Pancreas (tissue), 10 donors: ENCODE data around the gene RRAD. TPM values are rescaled to one million over a fixed set of nuclear protein-coding genes. Genes with fewer than 3 reads are reported as not detected.

ENCODE experiments used
- ATAC-seq, 4 donors: fragments of 200-7000 bp; cut with Tn5 transposase; one replicate each; pipeline versions ENCODE4 v1.8.0 to v1.9.1; 2020; ENCODE audit warnings: mild to moderate bottlenecking in 4 of 4, moderate library complexity in 4 of 4
- DNase-seq, 6 donors: peaks; one replicate each; pipeline ENCODE4 v3.0.0-alpha.2; 2020
- FAIRE-seq: peaks from 2 replicates; lab custom pipeline; 2012; peaks lifted over from hg19 to GRCh38; lab: Jason Lieb, UNC
- H3K27ac ChIP-seq, 4 donors: fragments of 200-600 bp; sonication (generic); 1 replicate in 3 of 4; 2 replicates in 1 of 4; pipeline versions ENCODE4 v1.5.0 to v1.8.0; 2020
- H3K27me3 ChIP-seq, 4 donors: fragments of 200-600 bp; one replicate each; pipeline ENCODE4 v1.8.0; 2021
- H3K36me3 ChIP-seq, 3 donors: fragments of 200-600 bp; sonication (generic) in 1 of 3; one replicate each; pipeline versions ENCODE4 v1.5.0 to v1.8.0; 2020 to 2021
- H3K4me1 ChIP-seq, 3 donors: fragments of 200-600 bp; one replicate each; pipeline ENCODE4 v1.8.0; 2021
- H3K4me3 ChIP-seq, 4 donors: fragments of 200-600 bp; sonication (generic) in 2 of 4; one replicate each; pipeline versions ENCODE4 v1.5.0 to v1.8.0; 2020 to 2021
- H3K9me3 ChIP-seq, 4 donors: fragments of 200-600 bp; one replicate each; pipeline ENCODE4 v1.8.0; 2021
- CTCF ChIP-seq, 4 donors: fragments of 200-600 bp; sonication (generic) in 3 of 4; IDR thresholded peaks; one replicate each; pipeline versions ENCODE4 v1.5.0 to v1.8.0; 2021; ENCODE audit warnings: antibody characterized with exemption in 4 of 4
- WGBS, 2 donors: extraction: QIAGEN DNeasy Blood & Tissue Kit; methylation state at CpG; one replicate each; pipeline ENCODE4 v1.1.7; 2013; 5-methylcytosine and 5-hydroxymethylcytosine counted together
- intact Hi-C, 3 donors: fragments of 100-400 bp; cut with DNase I; formaldehyde crosslinking; loops; one replicate each; pipeline versions ENCODE4 v1.11.1 to v1.14.2; 2022
- polyA plus RNA-seq, 2 donors: library from polyadenylated mRNA; stranded (reverse); fragments of 200-250 nt; gene quantifications; one replicate each; pipeline ENCODE4 v1.2.3, GENCODE V29; 2013
- total RNA-seq, 6 donors: library from RNA; stranded (reverse); fragmentation: NEBNext Ultra II Directional in 4 of 6; extraction: Animal tissue kit (Norgen Biotek cat#: 25700) in 4 of 6; gene quantifications; one replicate each; pipeline versions ENCODE4 v1.2.1 to v1.2.4, GENCODE V29; 2021 to 2023
- donor health status: healthy with polysubstance abuse.
- donor health status: DM: no; HTN: no; CAD: no; lungs with moderate emphysema.
- donor health status: DM: no; HTN: no; CAD: no.
- donor health status: control.
- donor health status: control.
- donor health status: Bipolar disorder and iron deficiency.
- donor health status: DM: yes; HTN: yes; CAD: no.
- donor health status: DM: no; HTN: no; CAD: no.
- donor health status: DM: no; HTN: no; CAD: no.
- donor health status: DM: yes; HTN: yes; CAD: no.

The RRAD gene
- total and polyA plus RNA-seq, 8 donors: 0.20 to 2.9 (median 0.60) TPM

- ATAC-seq (peak; percentile 16 to 41 (median 25)), FAIRE-seq (no peak), DNase-seq (peak in 1 of 6 donors; percentile 25)
- Histone ChIP-seq H3K4me3 (peak overlapping the region; percentile 60 to 94 (median 89)), H3K27me3 (no peaks in the 10 kb centered on the region), H3K36me3 (peaks cover 0 to 12% (median 11%) of the 10 kb centered on the region in 3 donors), H3K9me3 (no peaks in the 10 kb centered on the region), H3K27ac (peak overlapping the region in 3 of 4 donors; percentile 48 to 82 (median 51)), H3K4me1 (peaks cover 6 to 14% (median 7%) of the 10 kb centered on the region in 3 donors)
- TF ChIP-seq CTCF (IDR thresholded peaks at IDR 0.05): no peak
- intact Hi-C loops: no loop called here
- WGBS, 2 donors: 0 to 3% methylated on average over 23 of the region's 23 CpGs
These were observed 44.3 kb downstream of the RRAD start for GRCh38 chr16:66881014-66881417.

GRCh38 chr16:66880288-66881013 lies 44.9 kb downstream of the RRAD start, which contains the start of gene PDP2:
Gene PDP2 (plus strand): TSS chr16:66880515. CDS start chr16:66884285, 3,770 bp downstream.
- H3K27me3 ChIP-seq: no peaks in the 10 kb centered on the region
- H3K4me1 ChIP-seq: peaks cover 6 to 14% (median 7%) of the 10 kb centered on the region in 3 donors
- FAIRE-seq: no peak
- peak; percentile 95 to 98 (median 96) for ATAC-seq
- H3K9me3 ChIP-seq: no peaks in the 10 kb centered on the region
- DNase-seq: peak; percentile 94 to 99 (median 96)
- peaks cover 0 to 11% (median 8%) of the 10 kb centered on the region in 3 donors for H3K36me3 ChIP-seq
- intact Hi-C loops: no loop called here
- H3K27ac ChIP-seq: peak within 1 kb of the TSS; percentile 48 to 82 (median 52)
- H3K4me3 ChIP-seq: peak within 1 kb of the TSS; percentile 60 to 94 (median 89)
- WGBS, 2 donors: 0% methylated on average over 44 to 58 of the region's 58 CpGs
- no peak for TF ChIP-seq CTCF (IDR thresholded peaks at IDR 0.05)

- Histone ChIP-seq H3K36me3 (no peaks in the 10 kb centered on the region), H3K9me3 (no peaks in the 10 kb centered on the region), H3K27me3 (no peaks in the 10 kb centered on the region), H3K4me3 (no peak overlapping the region), H3K4me1 (peaks cover 6 to 14% (median 7%) of the 10 kb centered on the region in 3 donors), H3K27ac (peak overlapping the region in 2 of 4 donors; percentile 18 to 22)
- intact Hi-C loops: no loop called here
- DNase-seq: peak in 3 of 6 donors; percentile 57 to 64 (median 57)
- no peak for FAIRE-seq
- peak in 2 of 4 donors; percentile 2 to 14 for ATAC-seq
- 14 to 17% methylated on average over 5 of the region's 5 CpGs for WGBS, 2 donors
- TF ChIP-seq CTCF (IDR thresholded peaks at IDR 0.05): no peak
These were observed 47.3 kb downstream of the RRAD start for GRCh38 chr16:66878067-66878466.

- no peaks in the 10 kb centered on the region for H3K36me3 ChIP-seq
- WGBS, 2 donors: 92 to 95% methylated on average over 1 of the region's 1 CpG
- FAIRE-seq (no peak), DNase-seq (no peak), ATAC-seq (no peak)
- no peaks in the 10 kb centered on the region for H3K9me3 ChIP-seq
- H3K27ac ChIP-seq: no peak overlapping the region
- no peaks in the 10 kb centered on the region for H3K27me3 ChIP-seq
- no peak for TF ChIP-seq CTCF (IDR thresholded peaks at IDR 0.05)
- no peak overlapping the region for H3K4me3 ChIP-seq
- H3K4me1 ChIP-seq: peaks cover 6 to 16% (median 6%) of the 10 kb centered on the region in 3 donors
- intact Hi-C loops: loop anchor here in 1 of 3 donors (5.0 kb wide), 1 partner anchor 147 kb away; no protein-coding TSS in a partner anchor
These were observed 51.1 kb downstream of the RRAD start for GRCh38 chr16:66874079-66874775.
